ENCODE results near the gene MRPS6.

DNA sequence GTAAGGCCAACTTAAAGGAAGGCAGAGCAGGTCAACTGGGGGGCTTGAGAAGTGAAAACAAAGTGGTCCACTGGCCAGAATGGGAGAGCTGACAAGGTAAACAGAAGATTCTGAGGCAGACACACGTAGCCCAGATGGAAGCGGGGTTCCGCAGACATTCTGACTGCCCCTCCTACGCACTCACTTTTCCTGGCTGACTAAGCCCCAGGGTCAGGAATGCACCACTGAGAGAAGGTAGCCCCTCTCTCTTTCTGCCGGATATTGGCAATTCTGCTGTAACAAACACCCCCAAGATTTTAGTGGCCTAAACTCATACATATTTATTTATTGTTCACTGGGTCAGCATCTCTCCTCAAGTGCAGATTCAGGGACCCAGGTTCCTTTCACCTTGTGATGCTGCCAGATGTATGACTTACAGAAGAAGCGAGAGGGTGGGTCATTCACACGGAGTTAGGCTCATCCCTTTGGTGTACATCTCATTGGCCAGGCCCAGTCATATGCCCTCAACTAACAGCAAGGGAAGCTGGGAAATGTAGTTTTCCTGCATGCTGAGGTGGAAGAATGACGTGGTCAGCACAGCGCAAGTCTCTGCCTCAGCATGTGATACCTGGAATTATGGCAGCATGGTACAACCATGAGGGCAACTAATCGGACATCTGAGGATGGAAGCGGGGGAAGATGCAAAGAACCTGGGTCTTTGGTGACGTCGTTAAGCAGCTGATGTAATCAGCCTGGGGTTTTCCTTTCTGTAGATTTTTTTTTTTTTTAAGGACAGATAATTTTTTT, 43.4 kb upstream of the MRPS6 start:
- TF ChIP-seq, protein P1, sequence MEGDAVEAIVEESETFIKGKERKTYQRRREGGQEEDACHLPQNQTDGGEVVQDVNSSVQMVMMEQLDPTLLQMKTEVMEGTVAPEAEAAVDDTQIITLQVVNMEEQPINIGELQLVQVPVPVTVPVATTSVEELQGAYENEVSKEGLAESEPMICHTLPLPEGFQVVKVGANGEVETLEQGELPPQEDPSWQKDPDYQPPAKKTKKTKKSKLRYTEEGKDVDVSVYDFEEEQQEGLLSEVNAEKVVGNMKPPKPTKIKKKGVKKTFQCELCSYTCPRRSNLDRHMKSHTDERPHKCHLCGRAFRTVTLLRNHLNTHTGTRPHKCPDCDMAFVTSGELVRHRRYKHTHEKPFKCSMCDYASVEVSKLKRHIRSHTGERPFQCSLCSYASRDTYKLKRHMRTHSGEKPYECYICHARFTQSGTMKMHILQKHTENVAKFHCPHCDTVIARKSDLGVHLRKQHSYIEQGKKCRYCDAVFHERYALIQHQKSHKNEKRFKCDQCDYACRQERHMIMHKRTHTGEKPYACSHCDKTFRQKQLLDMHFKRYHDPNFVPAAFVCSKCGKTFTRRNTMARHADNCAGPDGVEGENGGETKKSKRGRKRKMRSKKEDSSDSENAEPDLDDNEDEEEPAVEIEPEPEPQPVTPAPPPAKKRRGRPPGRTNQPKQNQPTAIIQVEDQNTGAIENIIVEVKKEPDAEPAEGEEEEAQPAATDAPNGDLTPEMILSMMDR (IDR thresholded peaks at IDR 0.05), result no peak
- no peak for TF ChIP-seq ZFX (IDR thresholded peaks at IDR 0.05; ENCODE audit: borderline replicate concordance)

All from 22Rv1 (cell line).